Activated T-cell treated with anti-CD3 and anti-CD28 coated beads, Interleukin-2, amount 50 U/mL, for 4 hours (primary cell): ENCODE results near the gene KIF26A. TPM values are rescaled to one million over a fixed set of nuclear protein-coding genes. Genes with fewer than 3 reads are reported as not detected.
"Not testable (repeated sequence)": the region's sequence is repeated elsewhere in the genome, so short reads cannot be mapped to it uniquely, and the experiment has no call there.

Experiments
- ATAC-seq, 2 donors: fragments of 200-7000 bp; cut with Tn5 transposase; one replicate each; pipeline ENCODE4 v1.10.0; 2021
- DNase-seq: peaks from one replicate; pipeline ENCODE4 v3.0.0-alpha.2; 2020
- H3K27me3 Mint-ChIP-seq: one replicate; pipeline ENCODE4 v1.8.0; 2021; ENCODE audit warnings: low read depth, mixed read lengths
- H3K36me3 Mint-ChIP-seq: one replicate; pipeline ENCODE4 v1.8.0; 2022; ENCODE audit warnings: mixed read lengths; ENCODE audit not compliant: insufficient read depth
- H3K4me1 Mint-ChIP-seq: one replicate; pipeline ENCODE4 v1.8.0; 2021; ENCODE audit warnings: low read depth, mixed read lengths
- H3K4me3 Mint-ChIP-seq: one replicate; pipeline ENCODE4 v1.8.0; 2021; ENCODE audit warnings: mild to moderate bottlenecking, moderate library complexity, mixed read lengths
- H3K9me3 Mint-ChIP-seq: one replicate; pipeline ENCODE4 v1.8.0; 2021; ENCODE audit warnings: mixed read lengths
- total RNA-seq, 3 donors: library from RNA; stranded (reverse); gene quantifications; one replicate each; pipeline ENCODE4 v1.2.1, GENCODE V29; 2021

Gene KIF26A
- total RNA-seq, 3 donors from 2014 or later: 0.24 to 0.86 (median 0.40) TPM

GRCh38 chr14:104223101-104224041, 85.0 kb downstream of the KIF26A start:
- H3K4me1 Mint-ChIP-seq: peaks cover 28% of the 10 kb centered on the region
- H3K9me3 Mint-ChIP-seq: no peaks in the 10 kb centered on the region
- H3K36me3 Mint-ChIP-seq: no peaks in the 10 kb centered on the region
- ATAC-seq: no peak
- DNase-seq: no peak
- H3K27me3 Mint-ChIP-seq: peaks cover 43% of the 10 kb centered on the region
- no peak overlapping the region for H3K4me3 Mint-ChIP-seq

- Mint-ChIP-seq H3K4me3 (no peak overlapping the region), H3K9me3 (no peaks in the 10 kb centered on the region), H3K4me1 (peaks cover 28% of the 10 kb centered on the region), H3K36me3 (no peaks in the 10 kb centered on the region), H3K27me3 (peaks cover 38% of the 10 kb centered on the region)
- no peak for DNase-seq
- no peak for ATAC-seq
Measured at GRCh38 chr14:104224131-104224505, 85.7 kb downstream of the KIF26A start.

- DNase-seq: peak; percentile 17
- H3K4me1 Mint-ChIP-seq: peaks cover 28% of the 10 kb centered on the region
- H3K27me3 Mint-ChIP-seq: peaks cover 35% of the 10 kb centered on the region
- H3K36me3 Mint-ChIP-seq: no peaks in the 10 kb centered on the region
- ATAC-seq: no peak
- H3K9me3 Mint-ChIP-seq: no peaks in the 10 kb centered on the region
- no peak overlapping the region for H3K4me3 Mint-ChIP-seq
Measured at GRCh38 chr14:104224506-104225277, 86.3 kb downstream of the KIF26A start.

GRCh38 chr14:104225278-104226190, 87.1 kb downstream of the KIF26A start:
- not testable (repeated sequence) for H3K9me3 Mint-ChIP-seq, DNase-seq, H3K36me3 Mint-ChIP-seq, ATAC-seq, H3K4me3 Mint-ChIP-seq
- Mint-ChIP-seq H3K4me1 (peaks cover 28% of the 10 kb centered on the region), H3K27me3 (peaks cover 30% of the 10 kb centered on the region)

DNA sequence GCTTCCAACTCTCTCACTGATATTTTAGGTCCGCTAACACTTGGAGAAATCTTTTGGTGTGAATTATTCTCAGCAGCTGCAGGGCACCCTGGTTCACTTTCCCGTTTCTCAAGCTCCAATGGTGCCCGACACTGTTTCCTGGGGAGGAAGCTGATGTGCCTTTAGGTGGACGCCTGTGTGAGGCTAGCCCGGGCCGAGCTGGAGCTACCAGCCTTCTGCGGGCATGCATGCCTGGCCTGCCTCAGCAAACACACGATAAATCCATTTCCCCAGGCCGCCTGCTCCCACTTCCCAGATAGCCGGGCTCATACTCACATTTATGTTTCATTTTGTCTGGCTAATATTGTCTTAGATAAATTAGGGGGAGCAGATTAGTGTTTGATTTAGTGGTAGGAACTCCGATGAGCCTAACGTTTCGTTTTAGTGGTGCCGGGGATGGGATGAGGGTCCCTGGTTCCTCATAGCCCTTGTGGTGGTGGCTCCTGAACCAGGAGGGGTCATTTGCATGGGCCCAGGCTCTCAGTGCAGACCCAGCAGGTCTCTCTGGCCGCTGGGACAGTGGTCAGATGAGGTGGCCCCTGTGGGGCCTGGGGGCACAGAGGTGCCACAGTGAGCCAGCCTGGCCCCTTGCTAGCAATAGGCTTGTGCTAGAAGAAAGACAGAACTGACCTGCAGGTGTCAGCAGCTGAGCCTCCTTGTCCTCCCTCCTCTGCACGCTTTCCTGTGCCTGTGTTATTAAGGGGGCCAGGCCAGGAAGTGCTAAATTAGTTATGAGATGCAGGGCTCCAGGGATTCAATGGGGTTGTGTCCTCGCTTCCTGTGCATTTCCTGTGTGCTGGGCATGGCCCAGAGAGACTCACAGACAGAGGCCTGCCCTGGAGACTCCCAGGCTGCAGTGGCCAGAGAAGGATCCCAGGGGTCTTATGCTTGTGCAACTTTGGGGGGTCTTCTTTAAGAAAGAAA, 88.3 kb downstream of the KIF26A start:
- no peaks in the 10 kb centered on the region for H3K9me3 Mint-ChIP-seq
- H3K27me3 Mint-ChIP-seq: peaks cover 23% of the 10 kb centered on the region
- no peaks in the 10 kb centered on the region for H3K36me3 Mint-ChIP-seq
- H3K4me3 Mint-ChIP-seq: no peak overlapping the region
- ATAC-seq: no peak
- DNase-seq: no peak
- H3K4me1 Mint-ChIP-seq: peaks cover 28% of the 10 kb centered on the region

DNA sequence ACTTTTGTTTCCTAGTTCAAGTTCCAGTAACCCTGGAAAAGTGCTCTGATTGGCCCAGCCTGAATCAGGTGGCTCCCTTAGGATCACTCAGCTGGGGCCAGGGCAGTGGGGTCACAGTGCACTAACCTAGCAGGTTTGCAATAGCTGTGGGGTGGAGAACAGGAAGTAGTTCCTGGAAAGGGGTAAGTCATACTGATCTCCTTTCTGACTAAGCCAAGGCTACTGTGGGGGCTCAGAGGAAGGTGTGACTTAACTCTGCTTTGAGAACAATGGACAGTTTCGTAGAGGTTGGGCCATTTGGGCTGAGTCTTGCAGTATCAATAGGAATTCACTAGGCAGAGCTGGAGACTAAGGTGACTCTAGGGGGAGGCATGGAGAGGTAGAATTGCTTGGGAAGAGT, 89.4 kb downstream of the KIF26A start:
- Mint-ChIP-seq H3K9me3 (no peaks in the 10 kb centered on the region), H3K4me1 (peaks cover 28% of the 10 kb centered on the region), H3K4me3 (no peak overlapping the region), H3K36me3 (no peaks in the 10 kb centered on the region), H3K27me3 (peaks cover 14% of the 10 kb centered on the region)
- no peak for DNase-seq
- peak; percentile 65 to 86 for ATAC-seq

DNA sequence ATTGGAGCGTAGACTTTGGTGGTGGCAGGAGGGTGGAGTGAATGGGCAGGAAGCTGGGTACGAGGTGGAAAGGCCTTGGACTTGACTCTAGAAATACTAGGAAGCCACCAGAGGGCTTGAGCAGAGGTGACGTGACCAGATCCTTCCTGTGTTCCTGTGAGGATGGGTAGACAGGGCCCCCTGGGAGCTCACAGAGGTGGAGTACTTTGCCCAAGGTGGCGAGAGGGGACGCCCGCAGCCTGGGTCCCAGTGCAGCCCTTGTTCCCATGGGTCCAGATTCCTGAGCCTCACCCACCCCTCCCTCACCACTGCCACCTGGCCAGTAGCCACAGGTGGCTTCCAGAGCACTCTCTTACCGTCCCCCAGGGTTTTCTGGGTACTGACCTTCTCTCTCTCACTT, 89.8 kb downstream of the KIF26A start:
- no peak for ATAC-seq

GRCh38 chr14:104228716-104229533, 90.5 kb downstream of the KIF26A start:
- peaks cover 7% of the 10 kb centered on the region for H3K9me3 Mint-ChIP-seq
- DNase-seq (no peak), ATAC-seq (no peak)
- peaks cover 7% of the 10 kb centered on the region for H3K27me3 Mint-ChIP-seq
- H3K36me3 Mint-ChIP-seq: no peaks in the 10 kb centered on the region
- H3K4me1 Mint-ChIP-seq: peaks cover 26% of the 10 kb centered on the region
- H3K4me3 Mint-ChIP-seq: no peak overlapping the region

More for the DNA sequence above, 89.8 kb downstream of the KIF26A start:
- Mint-ChIP-seq H3K36me3 (no peaks in the 10 kb centered on the region), H3K9me3 (peaks cover under 1% of the 10 kb centered on the region), H3K27me3 (peaks cover 12% of the 10 kb centered on the region), H3K4me1 (peaks cover 28% of the 10 kb centered on the region), H3K4me3 (no peak overlapping the region)
- no peak for DNase-seq

DNA sequence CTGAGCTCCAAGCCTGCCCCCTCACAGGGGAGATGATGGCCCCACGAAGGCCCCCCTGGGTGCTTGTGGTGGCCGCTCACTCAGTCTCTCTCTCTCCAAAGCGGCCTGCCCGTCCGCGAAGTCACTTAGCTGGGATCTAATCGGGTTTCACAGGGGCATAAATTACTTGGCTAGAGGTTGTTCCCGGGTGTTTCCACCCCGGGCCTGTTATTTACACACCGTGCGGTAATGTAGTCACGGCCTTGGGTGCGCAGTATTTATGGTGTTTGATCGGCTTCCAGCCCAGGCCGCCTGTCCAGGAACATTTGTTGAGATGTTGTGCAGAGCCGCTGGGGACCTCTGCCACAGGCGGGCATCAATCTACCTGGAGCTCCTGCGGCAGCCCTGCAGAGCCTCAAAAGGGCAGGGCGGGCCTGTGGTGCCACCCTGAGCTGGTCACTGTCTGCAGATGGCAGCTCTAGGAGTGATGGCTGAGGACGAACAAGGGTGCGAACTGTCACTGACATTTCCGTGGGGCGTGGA, 91.2 kb downstream of the KIF26A start:
- H3K9me3 Mint-ChIP-seq: peaks cover 7% of the 10 kb centered on the region
- H3K27me3 Mint-ChIP-seq: peaks cover under 1% of the 10 kb centered on the region
- no peaks in the 10 kb centered on the region for H3K36me3 Mint-ChIP-seq
- no peak for DNase-seq
- H3K4me3 Mint-ChIP-seq: no peak overlapping the region
- peaks cover 24% of the 10 kb centered on the region for H3K4me1 Mint-ChIP-seq
- ATAC-seq: no peak

DNA sequence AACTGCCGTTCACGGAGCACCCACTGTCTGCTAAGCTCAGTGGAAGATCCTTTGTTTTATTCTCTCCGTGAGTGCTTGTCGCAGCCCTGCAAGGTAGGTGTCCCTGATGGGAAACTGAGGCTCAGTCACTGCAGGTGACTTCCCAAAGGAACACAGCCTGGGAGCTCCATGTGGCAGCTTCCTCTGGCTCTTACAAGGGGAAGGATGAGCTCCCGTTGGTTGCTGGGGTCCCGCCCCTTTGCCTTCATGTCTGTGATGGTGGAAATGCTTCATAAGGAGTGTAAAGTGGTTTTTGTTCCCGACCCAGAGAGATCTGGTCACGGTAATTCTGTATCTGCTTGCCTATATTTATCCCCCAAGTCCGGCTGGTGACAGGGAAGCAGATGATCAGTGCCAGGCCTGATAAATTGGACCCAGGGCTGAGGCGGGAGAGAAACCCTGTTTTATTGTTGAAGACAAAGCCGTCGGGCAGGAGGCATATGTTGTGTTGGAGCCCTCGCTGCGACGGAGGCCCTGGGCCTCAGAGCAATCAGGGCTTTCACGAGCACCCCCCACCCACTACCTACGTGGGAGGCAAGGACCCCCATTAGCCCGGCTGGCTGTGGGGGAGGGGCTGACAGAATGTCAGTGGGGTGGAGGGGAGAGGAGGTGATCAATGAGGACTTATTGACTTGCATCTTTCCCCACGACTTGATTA, 91.9 kb downstream of the KIF26A start:
- Mint-ChIP-seq H3K9me3 (peaks cover 7% of the 10 kb centered on the region), H3K27me3 (no peaks in the 10 kb centered on the region), H3K36me3 (no peaks in the 10 kb centered on the region), H3K4me3 (no peak overlapping the region), H3K4me1 (peaks cover 20% of the 10 kb centered on the region)
- no peak for DNase-seq
- no peak for ATAC-seq
